ENCODE measurements around the gene SUGP1.

GRCh38 chr19:19304186-19304965 is 15.9 kb downstream of the SUGP1 start:
- TF ChIP-seq CTCF (IDR thresholded peaks at IDR 0.05; ENCODE audit: low read depth, low read length) (no peak), EZH2phosphoT487 (IDR thresholded peaks at IDR 0.05; ENCODE audit: low read depth) (no peak)

All from OCI-LY3 (cell line).